ENCODE data around the gene POTEJ. TPM values are rescaled to one million over a fixed set of nuclear protein-coding genes. Genes with fewer than 3 reads are reported as not detected.
"Not testable (repeated sequence)": the region's sequence is repeated elsewhere in the genome, so short reads cannot be mapped to it uniquely, and the experiment has no call there.

POTEJ gene
- total RNA-seq, 5 donors from 2014 or later (not counting 1 experiment from before 2014, with no cell fraction given), result not detected

DNA sequence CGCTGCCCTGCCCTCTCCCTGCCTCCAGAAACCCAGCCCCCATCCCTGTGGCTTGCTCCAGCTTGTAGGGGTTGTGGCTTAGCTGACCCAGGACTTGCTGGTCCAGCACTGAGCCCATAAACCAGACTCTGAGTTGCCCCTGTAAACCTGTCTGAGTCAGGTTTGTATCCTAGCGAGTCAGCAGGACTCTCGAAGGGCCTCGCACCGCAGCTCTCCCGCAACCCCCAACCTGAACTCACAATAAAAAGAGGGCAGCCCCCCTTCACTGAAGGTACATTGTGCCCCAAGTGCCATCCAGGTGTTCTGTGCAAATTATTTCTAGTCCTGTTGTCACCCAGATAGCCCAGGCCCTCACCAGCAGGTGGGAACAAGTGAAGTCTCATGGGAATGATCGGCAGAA is 29.7 kb upstream of the POTEJ start:
- H3K27ac Mint-ChIP-seq; DNase-seq; CTCF ChIA-PET; H3K27ac ChIP-seq (ENCODE audit: low read length); H3K36me3 Mint-ChIP-seq; H3K27me3 Mint-ChIP-seq; H3K36me3 ChIP-seq (ENCODE audit: control insufficient read depth in 2 of 2, extremely low read depth in 1 of 2, insufficient read depth in 1 of 2, low read length in 1 of 2); H3K4me1 ChIP-seq (ENCODE audit: control insufficient read depth in 1 of 2, extremely low read depth in 1 of 2, insufficient read depth in 2 of 2, low read length in 2 of 2); H3K27me3 ChIP-seq (replicated peaks in 1 of 2; ENCODE audit: control insufficient read depth in 2 of 2, extremely low read depth in 1 of 2, insufficient read depth in 2 of 2, low read length in 1 of 2); H3K4me1 Mint-ChIP-seq; POLR2A ChIA-PET; H3K4me3 ChIP-seq (ENCODE audit: control insufficient read depth in 1 of 2, extremely low read depth in 1 of 2, low read length in 1 of 2); H3K9me3 ChIP-seq; H3K9me3 Mint-ChIP-seq; ATAC-seq (replicated peaks in 1 of 4); H3K4me3 Mint-ChIP-seq: not testable (repeated sequence)
- no CpG with 5 or more reads among the region's 7 CpGs for WGBS (ENCODE audit: insufficient coverage)

DNA sequence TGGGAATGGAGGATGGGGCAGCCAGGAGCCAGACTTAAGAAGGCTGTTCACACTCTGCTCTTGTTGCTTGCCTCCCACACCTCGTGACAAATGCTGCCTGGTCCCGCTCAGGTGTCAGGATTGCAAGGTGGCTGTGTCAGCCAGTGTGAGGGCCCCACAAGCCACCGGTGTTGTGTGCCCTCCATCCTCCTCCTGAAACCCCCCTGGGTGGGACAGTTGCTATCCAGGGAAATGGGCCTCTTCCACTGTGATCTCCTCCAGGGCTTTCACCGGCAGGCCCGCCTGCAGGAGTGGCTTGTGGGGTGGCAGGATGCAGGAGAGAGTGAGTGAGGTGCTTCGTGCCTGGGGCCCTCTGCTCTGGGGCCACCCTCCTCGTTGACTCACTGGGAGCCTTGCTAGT is 28.3 kb upstream of the POTEJ start:
- H3K4me1 Mint-ChIP-seq; H3K27ac Mint-ChIP-seq; H3K9me3 ChIP-seq; H3K36me3 Mint-ChIP-seq; H3K4me3 Mint-ChIP-seq; H3K9me3 Mint-ChIP-seq; DNase-seq; H3K4me3 ChIP-seq (ENCODE audit: control insufficient read depth in 1 of 2, extremely low read depth in 1 of 2, low read length in 1 of 2); H3K36me3 ChIP-seq (ENCODE audit: control insufficient read depth in 2 of 2, extremely low read depth in 1 of 2, insufficient read depth in 1 of 2, low read length in 1 of 2); H3K27me3 ChIP-seq (replicated peaks in 1 of 2; ENCODE audit: control insufficient read depth in 2 of 2, extremely low read depth in 1 of 2, insufficient read depth in 2 of 2, low read length in 1 of 2); H3K4me1 ChIP-seq (ENCODE audit: control insufficient read depth in 1 of 2, extremely low read depth in 1 of 2, insufficient read depth in 2 of 2, low read length in 2 of 2); H3K27ac ChIP-seq (ENCODE audit: low read length); POLR2A ChIA-PET; CTCF ChIA-PET; H3K27me3 Mint-ChIP-seq; ATAC-seq (replicated peaks in 1 of 4): not testable (repeated sequence)
- no CpG with 5 or more reads among the region's 7 CpGs for WGBS (ENCODE audit: insufficient coverage)

DNA sequence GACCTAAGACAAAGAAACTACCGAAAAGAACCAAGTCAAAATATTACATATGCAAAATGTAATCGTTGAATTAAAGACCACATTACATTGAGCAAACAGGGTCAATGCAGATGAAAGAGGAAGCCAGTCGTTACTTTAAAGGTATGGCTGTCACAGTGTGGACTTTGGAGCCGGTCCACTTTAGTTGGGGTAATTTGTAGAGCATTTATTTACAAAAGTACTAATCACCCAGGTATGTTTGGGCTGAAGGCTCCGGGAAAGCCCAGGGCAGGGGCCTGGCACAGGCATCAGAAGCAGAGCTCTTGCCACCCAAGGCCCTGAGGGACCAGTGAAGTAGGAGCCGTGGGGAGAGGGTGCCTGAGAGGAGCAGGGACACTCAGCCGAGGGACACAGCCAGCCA is 27.7 kb upstream of the POTEJ start:
- H3K27ac ChIP-seq (ENCODE audit: low read length); CTCF ChIA-PET; H3K36me3 ChIP-seq (ENCODE audit: control insufficient read depth in 2 of 2, extremely low read depth in 1 of 2, insufficient read depth in 1 of 2, low read length in 1 of 2); H3K9me3 Mint-ChIP-seq; H3K27ac Mint-ChIP-seq; H3K4me1 ChIP-seq (ENCODE audit: control insufficient read depth in 1 of 2, extremely low read depth in 1 of 2, insufficient read depth in 2 of 2, low read length in 2 of 2); H3K4me3 ChIP-seq (ENCODE audit: control insufficient read depth in 1 of 2, extremely low read depth in 1 of 2, low read length in 1 of 2); H3K4me3 Mint-ChIP-seq; H3K9me3 ChIP-seq; H3K4me1 Mint-ChIP-seq; DNase-seq; POLR2A ChIA-PET; H3K36me3 Mint-ChIP-seq; H3K27me3 ChIP-seq (replicated peaks in 1 of 2; ENCODE audit: control insufficient read depth in 2 of 2, extremely low read depth in 1 of 2, insufficient read depth in 2 of 2, low read length in 1 of 2); ATAC-seq (replicated peaks in 1 of 4); H3K27me3 Mint-ChIP-seq: not testable (repeated sequence)
- no CpG with 5 or more reads among the region's 7 CpGs for WGBS (ENCODE audit: insufficient coverage)

DNA sequence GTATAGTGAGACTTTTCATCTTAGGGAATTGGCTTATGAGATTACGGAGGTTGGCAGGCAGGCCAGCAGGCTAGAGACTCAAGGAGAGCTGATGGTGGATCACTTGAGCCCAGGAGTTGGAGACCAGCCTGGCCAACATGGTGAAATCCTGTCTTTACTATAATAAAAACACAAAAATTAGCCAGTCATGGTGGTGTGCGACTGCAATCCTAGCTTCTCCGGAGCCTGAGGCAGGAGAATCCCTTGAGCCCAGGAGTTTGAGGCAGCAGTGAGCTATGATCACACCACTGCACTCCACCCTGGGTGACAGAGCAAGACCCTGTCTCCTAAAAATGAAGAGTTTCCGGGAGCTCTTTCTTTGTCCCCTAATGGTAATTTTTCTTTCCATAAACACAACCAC is 26.5 kb upstream of the POTEJ start:
- H3K4me3 ChIP-seq (ENCODE audit: control insufficient read depth in 1 of 2, extremely low read depth in 1 of 2, low read length in 1 of 2); H3K36me3 ChIP-seq (ENCODE audit: control insufficient read depth in 2 of 2, extremely low read depth in 1 of 2, insufficient read depth in 1 of 2, low read length in 1 of 2); H3K9me3 Mint-ChIP-seq; H3K36me3 Mint-ChIP-seq; H3K27me3 ChIP-seq (replicated peaks in 1 of 2; ENCODE audit: control insufficient read depth in 2 of 2, extremely low read depth in 1 of 2, insufficient read depth in 2 of 2, low read length in 1 of 2); ATAC-seq (replicated peaks in 1 of 4); POLR2A ChIA-PET; CTCF ChIA-PET; H3K9me3 ChIP-seq; DNase-seq; H3K27ac Mint-ChIP-seq; H3K4me3 Mint-ChIP-seq; H3K4me1 Mint-ChIP-seq; H3K27ac ChIP-seq (ENCODE audit: low read length); H3K27me3 Mint-ChIP-seq; H3K4me1 ChIP-seq (ENCODE audit: control insufficient read depth in 1 of 2, extremely low read depth in 1 of 2, insufficient read depth in 2 of 2, low read length in 2 of 2): not testable (repeated sequence)
- no CpG with 5 or more reads among the region's 4 CpGs for WGBS (ENCODE audit: insufficient coverage)

DNA sequence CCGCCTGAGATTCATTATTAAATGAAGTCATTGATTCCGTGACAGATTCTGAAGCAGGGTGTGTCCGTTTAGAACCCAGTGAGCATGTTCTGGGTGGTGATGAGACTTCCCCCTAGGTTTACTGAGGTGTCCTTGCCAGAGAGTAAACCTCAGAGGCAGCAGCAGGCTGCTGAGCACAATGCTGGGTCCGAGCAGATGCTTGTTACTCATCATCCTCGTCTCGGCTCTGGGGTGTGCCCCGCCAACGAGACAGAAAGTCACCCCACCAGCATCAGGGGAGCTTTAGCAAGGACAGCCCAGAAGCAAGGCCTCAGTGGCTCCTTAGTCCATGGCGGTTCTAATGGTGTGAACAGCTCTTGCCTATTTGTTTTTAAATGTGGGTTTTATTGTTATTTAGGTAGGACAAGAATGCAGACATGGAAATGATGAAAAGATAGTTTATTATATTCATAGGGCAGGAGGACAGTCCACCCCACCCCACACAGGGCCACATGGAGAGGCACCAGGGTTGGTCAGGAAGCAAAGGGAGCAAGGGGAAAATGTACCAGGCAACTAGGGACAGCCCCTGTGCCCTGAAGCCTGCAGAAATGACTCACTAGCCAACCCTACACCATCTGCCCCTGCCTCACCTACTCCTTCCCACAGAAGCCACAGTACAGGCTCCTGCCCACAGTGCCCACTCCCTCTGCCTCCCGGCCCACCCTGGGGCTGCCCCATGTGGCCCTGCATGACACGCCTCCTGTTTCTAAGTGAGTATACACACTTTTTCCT is 22.4 kb upstream of the POTEJ start:
- ATAC-seq (replicated peaks in 1 of 4), result peak; percentile 20 to 32 (median 23)
- H3K4me1 ChIP-seq (ENCODE audit: control insufficient read depth in 1 of 2, extremely low read depth in 1 of 2, insufficient read depth in 2 of 2, low read length in 2 of 2); H3K36me3 Mint-ChIP-seq; H3K9me3 ChIP-seq; DNase-seq; CTCF ChIA-PET; H3K27me3 Mint-ChIP-seq; H3K4me1 Mint-ChIP-seq; H3K27me3 ChIP-seq (replicated peaks in 1 of 2; ENCODE audit: control insufficient read depth in 2 of 2, extremely low read depth in 1 of 2, insufficient read depth in 2 of 2, low read length in 1 of 2); H3K4me3 Mint-ChIP-seq; POLR2A ChIA-PET; H3K9me3 Mint-ChIP-seq; H3K27ac ChIP-seq (ENCODE audit: low read length); H3K27ac Mint-ChIP-seq; H3K4me3 ChIP-seq (ENCODE audit: control insufficient read depth in 1 of 2, extremely low read depth in 1 of 2, low read length in 1 of 2); H3K36me3 ChIP-seq (ENCODE audit: control insufficient read depth in 2 of 2, extremely low read depth in 1 of 2, insufficient read depth in 1 of 2, low read length in 1 of 2): not testable (repeated sequence)
- no CpG with 5 or more reads among the region's 11 CpGs for WGBS (ENCODE audit: insufficient coverage)

DNA sequence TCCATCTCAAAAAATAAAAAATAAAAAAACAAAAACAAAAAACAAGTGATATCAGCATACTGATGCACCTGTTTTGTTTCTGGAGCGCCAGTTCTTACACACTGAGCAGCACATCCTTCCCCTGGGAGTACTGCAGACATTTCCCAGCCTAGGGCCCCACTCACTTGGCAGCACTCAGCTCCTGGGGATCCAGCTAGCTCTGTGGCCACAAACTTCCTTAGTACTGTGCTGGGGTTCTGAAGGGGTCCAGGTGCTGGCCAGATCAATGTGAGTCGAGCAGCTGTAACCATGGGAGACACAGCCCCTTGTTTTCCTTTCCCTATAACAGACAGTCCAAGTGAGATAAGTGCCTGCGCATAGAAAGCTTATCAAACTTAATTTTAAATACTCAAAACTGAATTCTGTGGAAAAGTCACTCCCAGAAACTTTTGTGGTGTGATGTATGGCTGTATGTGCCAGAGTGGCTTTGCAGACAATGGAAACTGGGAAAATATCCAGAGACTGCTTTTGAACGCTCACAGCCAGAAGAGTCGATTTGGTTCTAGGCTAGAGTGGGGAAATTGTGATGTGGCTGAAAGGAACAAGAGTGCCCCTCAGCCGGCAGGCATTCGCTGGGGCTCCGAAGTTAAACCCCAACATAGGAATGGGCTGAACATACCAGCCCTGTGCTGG is 20.9 kb upstream of the POTEJ start:
- H3K27me3 Mint-ChIP-seq; H3K27ac Mint-ChIP-seq; H3K36me3 ChIP-seq (ENCODE audit: control insufficient read depth in 2 of 2, extremely low read depth in 1 of 2, insufficient read depth in 1 of 2, low read length in 1 of 2); H3K27ac ChIP-seq (ENCODE audit: low read length); CTCF ChIA-PET; POLR2A ChIA-PET; H3K4me3 ChIP-seq (ENCODE audit: control insufficient read depth in 1 of 2, extremely low read depth in 1 of 2, low read length in 1 of 2); DNase-seq; H3K9me3 ChIP-seq; H3K4me1 Mint-ChIP-seq; H3K9me3 Mint-ChIP-seq; H3K36me3 Mint-ChIP-seq; H3K27me3 ChIP-seq (replicated peaks in 1 of 2; ENCODE audit: control insufficient read depth in 2 of 2, extremely low read depth in 1 of 2, insufficient read depth in 2 of 2, low read length in 1 of 2); H3K4me3 Mint-ChIP-seq; H3K4me1 ChIP-seq (ENCODE audit: control insufficient read depth in 1 of 2, extremely low read depth in 1 of 2, insufficient read depth in 2 of 2, low read length in 2 of 2); ATAC-seq (replicated peaks in 1 of 4): not testable (repeated sequence)
- no CpG with 5 or more reads among the region's 8 CpGs for WGBS (ENCODE audit: insufficient coverage)
